HG02943 (cell line): ENCODE results near the gene TIRAP.
"Not testable (repeated sequence)": the region's sequence is repeated elsewhere in the genome, so short reads cannot be mapped to it uniquely, and the experiment has no call there.

Experiments
- ATAC-seq: cut with Tn5 transposase; IDR thresholded peaks from one replicate; pipeline ENCODE4 v1.9.1; 2021; ENCODE audit warnings: mild to moderate bottlenecking, low read depth, moderate library complexity; ENCODE audit not compliant: unreplicated experiment

The TIRAP gene

GRCh38 chr11:126282361-126282735 is 545 bp upstream of the TIRAP start:
- no peak for ATAC-seq

GRCh38 chr11:126284829-126285228 is 1.9 kb downstream of the TIRAP start:
- peak; percentile 42 for ATAC-seq

GRCh38 chr11:126288237-126288636 is 5.3 kb downstream of the TIRAP start:
- ATAC-seq: no peak

GRCh38 chr11:126290887-126291286 is 8.0 kb downstream of the TIRAP start:
- no peak for ATAC-seq

DNA sequence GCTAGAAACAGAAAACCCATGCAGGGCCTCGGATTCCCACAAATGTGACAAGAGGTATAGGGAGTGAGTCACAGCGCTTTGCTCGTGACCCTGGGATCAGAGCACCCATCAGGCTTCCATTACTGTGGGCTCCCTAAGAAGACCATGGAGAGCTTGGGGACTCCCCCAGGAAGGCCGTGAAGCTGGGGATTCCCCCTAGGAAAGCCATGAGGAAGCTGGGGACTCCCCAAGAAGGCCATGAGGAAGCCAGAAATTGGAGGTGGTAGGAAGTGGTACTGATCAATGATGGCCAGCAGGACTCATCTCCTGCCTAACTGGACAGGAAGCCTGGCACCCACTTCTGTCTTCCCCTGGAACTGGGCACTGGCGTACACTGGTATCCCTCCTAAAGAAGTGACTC is 10.8 kb downstream of the TIRAP start:
- no peak for ATAC-seq

DNA sequence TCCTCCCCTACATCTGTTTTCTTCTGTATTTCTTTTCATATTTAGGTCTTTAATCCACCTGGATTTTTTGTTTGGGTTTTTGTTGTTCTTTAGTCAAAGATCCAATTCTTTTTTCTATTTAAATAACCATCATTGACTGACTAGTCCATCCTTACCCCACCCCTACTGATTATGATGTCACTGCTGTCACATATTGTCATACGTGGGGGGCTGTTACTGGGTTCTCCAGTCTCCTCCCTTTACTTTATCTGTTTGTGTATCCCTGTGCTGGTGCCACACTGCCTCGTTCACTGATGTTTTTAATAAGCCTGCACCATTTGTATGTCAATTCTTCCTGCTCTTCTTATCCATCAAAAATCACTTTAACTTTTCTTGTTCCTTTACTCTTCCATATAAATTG is 14.1 kb downstream of the TIRAP start:
- ATAC-seq: no peak

- ATAC-seq: peak; percentile 78
These were observed 20.9 kb downstream of the TIRAP start, which contains the start of gene DCPS for GRCh38 chr11:126303623-126304456. Gene DCPS (plus strand): TSS chr11:126304060. CDS start chr11:126304081, 21 bp downstream.

DNA sequence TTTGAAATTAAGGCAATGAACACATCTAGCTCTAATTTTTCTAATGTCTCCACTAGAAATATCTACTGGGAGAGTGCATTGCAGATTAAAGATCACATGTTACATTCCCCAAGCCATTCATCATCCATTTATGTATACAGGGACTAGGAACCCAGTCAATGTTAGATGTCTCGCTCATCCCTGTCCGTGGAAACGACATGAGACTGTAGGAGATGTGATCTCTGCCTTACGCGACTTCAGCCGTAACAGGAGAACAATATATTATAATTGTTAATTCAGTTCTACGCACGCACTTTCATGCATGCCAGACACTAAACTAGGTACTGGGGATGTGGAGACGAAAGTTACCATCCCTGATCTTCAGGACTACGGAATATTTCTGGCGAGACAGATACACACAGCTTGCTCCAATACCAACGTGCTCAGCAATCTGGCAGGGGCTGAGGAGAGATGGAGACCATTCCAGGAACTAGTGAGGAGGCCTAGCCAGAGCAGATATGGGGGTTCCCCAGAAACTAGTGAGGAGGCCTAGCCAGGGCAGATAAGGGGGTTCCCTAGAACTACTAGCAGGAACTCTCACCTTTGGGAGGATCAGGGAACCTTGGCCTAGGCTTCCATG is 21.7 kb downstream of the TIRAP start:
- no peak for ATAC-seq

DNA sequence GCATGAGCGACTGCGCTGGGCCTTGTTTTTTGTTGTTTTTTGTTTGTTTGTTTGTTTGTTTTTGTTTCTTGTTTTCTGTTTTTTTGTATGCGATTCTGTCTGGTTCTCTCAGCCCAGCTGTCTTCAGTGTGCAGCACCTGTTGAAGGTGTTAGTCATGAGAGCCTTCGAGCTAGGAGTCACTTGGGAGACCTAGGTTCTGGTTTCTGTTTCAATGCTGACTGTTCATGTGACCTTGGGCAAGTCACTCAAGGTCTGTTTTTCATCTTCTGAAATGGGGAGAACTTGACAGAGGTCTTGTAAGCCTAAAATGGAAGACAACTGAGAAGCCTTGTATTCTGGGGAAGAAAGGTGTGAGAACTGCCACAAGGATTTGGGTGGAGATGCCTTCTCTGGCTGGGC is 22.8 kb downstream of the TIRAP start:
- no peak for ATAC-seq

GRCh38 chr11:126307706-126308105 is 24.8 kb downstream of the TIRAP start:
- ATAC-seq: no peak

- no peak for ATAC-seq
These were observed 25.4 kb downstream of the TIRAP start for GRCh38 chr11:126308271-126308671.

- not testable (repeated sequence) for ATAC-seq
These were observed 25.9 kb downstream of the TIRAP start for GRCh38 chr11:126308771-126309170.

- no peak for ATAC-seq
These were observed 27.5 kb downstream of the TIRAP start for GRCh38 chr11:126310200-126310991.

DNA sequence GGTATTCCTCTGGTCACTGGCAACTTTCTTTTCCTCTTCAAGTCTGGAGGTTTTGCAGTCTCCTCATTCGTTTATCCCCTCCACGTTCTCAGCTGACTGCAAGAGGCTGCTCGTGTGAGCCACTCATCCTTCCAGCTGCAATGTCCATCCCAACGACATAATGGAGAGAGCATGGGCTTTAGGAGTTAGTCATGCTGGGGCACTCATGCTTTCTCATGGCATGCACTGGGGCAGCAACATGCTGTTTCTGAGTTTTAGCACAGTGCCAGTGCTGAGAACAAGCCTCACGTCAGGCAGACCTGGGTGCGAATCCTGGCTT is 28.1 kb downstream of the TIRAP start:
- no peak for ATAC-seq

DNA sequence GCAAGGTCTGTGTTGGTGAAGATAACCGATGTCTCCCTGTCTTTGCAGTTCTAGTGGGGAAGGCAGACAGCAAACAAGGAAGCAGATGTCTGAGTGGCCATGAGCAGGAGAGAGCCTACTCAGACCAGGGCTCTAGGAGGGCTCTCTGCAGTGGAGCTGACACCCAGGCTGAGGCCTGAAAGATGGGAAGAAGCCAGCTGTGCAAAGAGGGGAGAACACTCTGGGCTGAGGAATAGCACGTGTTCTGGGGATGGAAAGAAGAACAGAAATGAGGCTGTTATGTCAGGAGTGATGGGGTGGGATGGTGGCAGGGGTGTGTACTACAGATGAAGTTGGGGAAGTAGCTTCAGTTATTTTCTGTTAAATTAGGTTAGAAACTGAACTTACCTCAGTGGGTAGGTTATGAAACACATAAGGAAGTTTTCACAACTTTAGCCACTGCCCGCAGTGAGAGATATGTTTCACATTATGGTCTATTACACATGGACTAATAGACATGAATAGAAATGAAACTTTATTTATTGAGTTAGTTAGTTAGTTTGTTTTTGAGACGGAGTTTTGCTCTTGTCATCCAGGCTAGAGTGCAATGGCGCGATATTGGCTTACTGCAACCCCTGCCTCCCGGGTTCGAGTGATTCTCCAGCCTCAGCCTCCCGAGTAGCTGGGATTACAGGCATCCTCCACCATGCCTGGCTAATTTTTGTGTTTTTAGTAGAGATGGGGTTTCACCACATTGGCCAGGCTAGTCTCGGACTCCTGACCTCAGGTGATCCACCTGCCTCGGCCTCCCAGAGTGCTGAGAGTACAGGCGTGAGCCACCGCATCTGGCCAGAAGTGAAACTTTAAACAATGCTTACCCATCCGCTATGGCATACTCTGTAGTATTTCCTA is 28.8 kb downstream of the TIRAP start:
- ATAC-seq: peak; percentile 70

GRCh38 chr11:126312961-126313360 is 30.1 kb downstream of the TIRAP start:
- ATAC-seq: no peak

DNA sequence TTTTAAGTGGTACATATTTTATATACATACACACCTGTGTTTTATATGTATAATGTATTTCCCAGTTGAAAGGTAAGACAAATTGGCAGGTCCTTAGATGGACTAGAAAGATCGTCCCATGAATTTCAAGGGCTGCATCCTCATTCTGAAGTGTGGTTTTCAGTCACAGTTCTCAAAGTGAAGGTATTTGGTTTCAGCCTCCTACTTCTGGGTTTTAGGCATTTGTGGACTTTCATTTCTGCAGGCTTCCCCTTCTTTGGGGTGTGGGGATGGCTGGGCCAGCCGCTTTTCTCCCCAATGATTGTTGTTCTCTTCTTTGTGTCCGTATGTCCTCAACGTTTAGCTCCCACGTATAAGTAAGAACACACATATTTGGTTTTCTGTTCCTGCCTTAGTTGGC is 30.9 kb downstream of the TIRAP start:
- no peak for ATAC-seq

- ATAC-seq: no peak
These were observed 34.5 kb downstream of the TIRAP start for GRCh38 chr11:126317432-126317755.

DNA sequence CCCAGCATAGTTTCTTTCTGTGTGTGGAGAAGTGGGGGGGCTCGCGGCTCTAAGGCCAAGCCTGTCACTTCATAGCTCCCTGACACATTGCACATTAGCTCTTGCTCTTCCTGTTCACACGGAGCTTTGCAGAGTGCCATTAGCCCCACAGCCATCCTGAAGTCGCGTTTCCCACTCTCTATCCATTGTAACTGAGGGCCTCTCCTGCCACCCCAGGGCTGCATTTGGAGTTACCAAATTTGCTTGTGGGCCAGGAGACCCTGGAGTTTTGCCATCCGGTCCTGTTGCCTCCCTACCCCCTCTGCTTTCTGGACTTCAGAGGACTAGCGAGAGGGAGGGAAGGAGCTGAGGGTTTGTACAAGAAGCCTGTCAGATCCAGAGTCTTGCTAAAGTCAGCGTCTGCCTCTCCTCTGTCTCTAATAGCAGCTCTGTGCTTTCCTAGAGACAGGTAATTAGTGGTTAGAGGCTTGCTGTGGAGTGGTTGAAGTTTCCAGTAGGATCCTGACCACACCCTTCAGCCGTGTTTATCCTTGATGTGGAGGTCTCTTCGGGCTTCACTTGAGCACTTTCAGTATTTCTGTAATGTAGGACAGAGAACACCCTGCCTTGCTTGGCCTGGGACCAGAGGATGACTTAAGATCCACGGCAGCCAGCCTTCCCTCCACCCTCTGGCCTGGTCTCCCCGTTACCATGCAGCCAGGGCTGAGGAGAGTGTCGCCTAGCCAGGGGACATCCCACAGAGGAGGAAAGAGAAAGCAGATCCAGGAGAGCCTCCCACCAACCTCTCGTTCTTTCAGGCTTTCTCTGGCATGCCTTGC is 35.1 kb downstream of the TIRAP start:
- ATAC-seq: peak; percentile 38
